NCI-H2196 (cell line): ENCODE data around the gene NIP7.
"Not testable (repeated sequence)": the region's sequence is repeated elsewhere in the genome, so short reads cannot be mapped to it uniquely, and the experiment has no call there.

Experiments used
- DNase-seq: peaks from one replicate; lab custom pipeline; 2025; ENCODE audit not compliant: unreplicated experiment; lab: John Stamatoyannopoulos, UW

NIP7 gene

DNA sequence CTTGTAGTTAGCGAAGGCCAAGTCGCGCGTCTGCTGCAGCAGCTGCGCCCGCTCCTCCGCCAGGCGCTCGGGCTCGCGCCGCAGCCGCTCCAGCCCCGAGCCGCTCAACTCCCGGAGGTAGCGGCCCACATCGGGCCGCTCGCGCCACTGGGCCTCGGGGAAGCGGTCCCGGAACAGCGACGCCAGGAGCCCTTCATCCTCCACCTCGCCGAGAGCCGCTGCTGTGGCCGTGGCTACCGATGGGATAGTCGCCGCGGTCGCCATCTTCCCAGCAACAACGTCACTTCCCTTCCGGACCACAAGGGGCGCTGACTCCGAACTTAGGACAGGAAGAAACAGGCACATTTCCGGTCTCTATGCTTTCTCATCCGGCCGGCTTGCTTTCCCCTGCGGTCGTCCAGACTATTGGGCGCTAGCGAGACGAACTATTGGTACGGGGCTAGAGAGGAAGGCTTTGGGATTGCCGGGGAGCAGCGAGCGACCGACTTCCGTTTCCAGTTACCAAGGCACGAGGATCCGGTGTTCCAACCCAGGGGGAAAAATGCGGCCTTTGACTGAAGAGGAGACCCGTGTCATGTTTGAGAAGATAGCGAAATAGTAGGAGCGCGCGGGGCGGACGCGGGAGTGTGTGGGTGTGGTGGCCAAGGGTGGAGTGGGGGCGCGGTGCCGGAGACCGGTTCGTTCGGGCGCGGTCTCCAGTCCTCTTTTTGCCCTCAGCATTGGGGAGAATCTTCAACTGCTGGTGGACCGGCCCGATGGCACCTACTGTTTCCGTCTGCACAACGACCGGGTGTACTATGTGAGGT is at the start of gene NIP7, which contains the start of gene COG8:
TSS of gene NIP7 (plus strand) at position 484 of the 806 bp plus-strand sequence. CDS start at position 542, 58 bp downstream.
TSS of gene COG8 (minus strand) at position 276 of the 806 bp plus-strand sequence. CDS start at position 264, 12 bp downstream.
- peak; percentile 88 for DNase-seq

DNA sequence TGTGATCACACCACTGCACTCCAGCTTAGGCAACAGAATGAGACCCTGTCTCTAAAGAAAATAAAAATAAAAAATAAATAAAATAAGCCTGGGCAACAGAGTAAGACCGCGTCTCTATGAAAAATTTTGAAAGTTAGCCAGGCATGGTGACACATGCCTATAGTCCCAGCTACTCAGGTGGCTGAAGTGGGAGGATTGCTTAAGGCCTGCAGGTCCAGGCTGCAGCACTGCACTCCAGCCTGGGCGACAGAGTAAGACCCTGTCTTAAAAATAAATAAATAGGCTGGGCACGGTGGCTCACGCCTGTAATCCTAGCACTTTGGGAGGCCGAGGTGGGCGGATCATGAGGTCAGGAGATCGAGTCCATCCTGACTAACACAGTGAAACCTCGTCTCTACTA is 47.9 kb upstream of the NIP7 start:
- not testable (repeated sequence) for DNase-seq

DNA sequence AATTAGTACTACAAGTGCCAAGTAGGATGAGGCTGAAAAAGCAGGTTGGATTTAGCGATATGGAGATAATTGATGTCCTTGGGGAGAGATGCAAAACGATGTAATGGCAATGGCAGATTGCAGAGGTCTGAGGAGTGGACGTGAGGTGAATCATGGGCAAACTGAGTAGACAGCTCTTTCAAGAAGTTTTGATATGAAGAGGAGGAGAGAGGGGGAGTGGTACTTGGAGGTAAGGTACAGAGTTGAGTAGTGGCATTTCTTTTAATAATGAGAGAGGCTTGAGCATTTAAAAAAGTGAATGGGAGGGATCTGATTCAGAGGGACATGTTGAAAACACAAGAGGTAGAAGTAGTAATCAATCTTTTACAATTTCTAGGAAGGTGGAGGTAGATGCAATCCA is 46.2 kb upstream of the NIP7 start:
- DNase-seq: no peak

DNA sequence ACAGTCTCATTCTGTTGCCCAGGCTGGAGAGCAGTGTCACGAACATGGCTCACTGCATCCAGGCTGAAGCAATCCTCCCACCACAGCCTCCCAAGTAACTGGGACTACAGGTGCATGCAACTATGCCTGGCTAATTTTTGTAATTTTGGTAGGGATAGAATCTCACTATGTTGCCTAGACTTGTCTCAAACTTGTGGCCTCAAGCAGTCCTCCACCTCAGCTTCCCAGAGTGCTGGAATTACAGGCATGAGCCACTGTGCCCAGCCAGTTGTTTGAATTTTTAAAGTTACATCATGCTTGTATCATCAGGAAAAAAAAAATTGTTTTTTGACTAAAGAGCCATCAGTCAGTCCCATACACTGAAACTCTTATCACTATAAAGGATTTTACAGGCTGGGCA is 45.5 kb upstream of the NIP7 start:
- no peak for DNase-seq

DNA sequence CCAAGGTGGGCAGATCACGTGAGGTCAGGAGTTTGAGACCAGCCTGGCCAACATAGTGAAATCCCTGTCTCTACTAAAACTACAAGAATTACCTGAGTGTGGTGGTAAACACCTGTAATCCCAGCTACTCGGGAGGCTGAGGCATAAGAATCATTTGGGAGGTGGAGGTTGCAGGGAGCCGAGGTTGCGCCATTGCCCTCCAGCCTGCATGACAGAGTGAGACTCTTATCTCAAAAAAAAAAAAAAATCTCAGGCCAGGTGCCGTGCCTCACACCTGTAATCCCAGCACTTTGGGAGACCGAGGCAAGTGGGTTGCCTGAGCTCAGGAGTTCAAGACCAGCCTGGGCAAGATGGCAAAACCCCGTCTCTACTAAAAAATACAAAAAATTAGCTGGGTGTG is 42.8 kb upstream of the NIP7 start:
- DNase-seq: not testable (repeated sequence)

DNA sequence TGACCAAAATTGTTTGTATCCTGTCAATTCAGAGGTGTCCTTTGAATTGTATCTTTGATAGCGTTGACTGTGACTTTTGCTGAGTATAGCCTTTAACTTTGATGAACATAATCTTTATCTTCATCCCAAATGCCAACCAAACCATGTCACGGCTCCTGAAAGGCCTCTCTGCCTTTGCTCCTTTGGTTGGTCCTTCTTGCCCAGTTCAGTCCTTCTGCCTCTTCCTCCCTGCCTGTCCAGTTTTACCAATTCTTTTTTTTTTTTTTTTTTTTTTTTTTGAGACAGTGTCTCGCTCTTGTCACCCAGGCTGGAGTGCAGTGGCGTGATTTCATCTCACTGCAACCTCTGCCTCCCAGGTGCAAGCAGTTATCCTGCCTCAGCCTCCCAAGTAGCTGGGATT is 41.3 kb upstream of the NIP7 start:
- no peak for DNase-seq

DNA sequence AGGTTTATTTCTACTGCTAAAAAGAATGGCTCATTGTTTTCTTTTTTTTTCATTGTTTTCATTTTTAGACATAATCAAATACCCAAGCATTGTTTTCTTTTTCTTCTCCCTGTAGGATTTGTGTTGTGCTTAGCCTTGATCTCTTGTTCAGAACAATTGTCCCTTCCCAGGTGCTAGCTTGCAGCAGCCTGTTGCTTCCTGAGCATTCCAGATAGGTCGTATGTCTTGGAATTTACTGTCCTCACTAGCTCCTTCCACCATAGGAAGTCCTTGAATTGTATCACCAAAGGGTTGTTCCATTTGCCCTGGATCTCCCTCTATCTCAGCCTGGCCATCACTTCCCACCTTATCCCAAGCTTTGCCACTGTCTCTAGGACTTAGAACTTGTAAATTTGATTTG is 38.4 kb upstream of the NIP7 start:
- DNase-seq: no peak

DNA sequence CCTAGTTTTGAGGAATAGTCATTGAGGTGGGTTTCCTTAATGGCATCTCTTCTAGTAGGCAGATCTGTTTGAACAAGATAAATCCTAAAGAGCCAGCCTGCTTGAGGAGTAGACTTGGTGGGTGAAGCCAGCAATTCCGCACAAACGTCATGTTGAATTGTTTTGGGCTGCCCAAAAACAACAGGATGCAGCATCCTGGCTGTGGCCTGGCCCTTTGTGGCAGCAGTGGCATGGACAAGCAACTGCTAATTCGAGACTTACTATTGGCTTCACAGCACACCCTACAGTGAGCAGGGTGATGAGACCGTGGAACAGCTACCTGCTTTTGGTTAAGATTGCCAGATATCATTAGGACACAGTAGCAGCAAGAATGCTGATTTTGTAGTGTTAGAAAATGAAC is 37.7 kb upstream of the NIP7 start:
- no peak for DNase-seq

DNA sequence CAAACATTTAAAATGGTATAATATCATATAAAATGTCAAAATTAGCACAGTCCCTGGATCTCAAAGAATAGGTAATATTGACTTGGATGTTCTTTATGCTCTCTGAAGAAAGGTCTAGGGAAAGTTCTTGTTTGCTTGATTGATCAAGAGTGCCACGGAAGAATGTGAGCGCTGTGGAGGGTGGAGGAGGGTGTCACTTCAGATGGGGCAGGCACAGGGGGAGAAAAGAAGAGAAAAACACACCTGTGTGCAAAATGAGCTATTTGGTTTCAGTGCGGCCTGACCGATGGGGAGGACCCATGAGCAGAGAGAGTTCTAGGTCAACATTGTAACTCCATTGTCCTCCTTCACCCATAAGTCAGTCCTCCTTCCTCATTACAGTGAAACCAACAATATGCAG is 37.3 kb upstream of the NIP7 start:
- DNase-seq: no peak

DNA sequence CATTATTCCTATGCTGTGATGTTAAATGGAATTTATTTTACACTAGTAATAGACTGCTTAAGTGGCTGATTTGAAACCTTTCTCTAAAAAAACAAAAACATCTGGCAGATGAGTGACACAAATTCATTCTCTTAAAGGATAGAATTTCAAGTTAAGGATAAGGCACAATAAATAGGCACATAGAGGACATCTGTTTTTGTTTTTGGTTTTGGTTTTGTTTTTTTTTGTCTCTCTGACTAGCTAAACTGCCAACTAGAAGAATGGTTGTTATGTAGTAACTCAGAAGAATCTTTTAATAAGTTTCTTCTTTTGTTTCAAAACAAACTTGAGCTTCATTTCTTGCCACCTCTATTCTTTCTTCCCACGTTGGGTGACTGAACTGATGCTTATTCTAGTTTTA is 33.5 kb upstream of the NIP7 start:
- DNase-seq: no peak

DNA sequence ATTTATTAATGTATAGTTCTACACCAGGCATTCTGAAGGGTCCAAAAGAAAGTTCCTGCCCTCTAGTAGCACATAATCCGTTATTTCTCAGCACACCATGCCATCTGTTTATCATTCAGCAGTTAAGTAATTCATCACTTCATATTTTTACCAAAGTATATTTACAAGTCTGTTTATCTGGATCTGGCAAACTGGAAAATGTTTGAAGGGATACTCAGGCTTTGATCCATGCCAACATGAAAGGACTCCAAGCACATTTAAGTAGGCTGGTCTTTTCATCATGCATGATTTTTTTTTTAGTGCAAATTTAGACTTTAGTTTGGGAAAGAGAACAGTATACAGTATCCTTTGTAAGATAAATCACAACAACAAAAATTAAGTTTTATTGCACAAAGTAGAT is 32.5 kb upstream of the NIP7 start:
- DNase-seq: no peak

DNA sequence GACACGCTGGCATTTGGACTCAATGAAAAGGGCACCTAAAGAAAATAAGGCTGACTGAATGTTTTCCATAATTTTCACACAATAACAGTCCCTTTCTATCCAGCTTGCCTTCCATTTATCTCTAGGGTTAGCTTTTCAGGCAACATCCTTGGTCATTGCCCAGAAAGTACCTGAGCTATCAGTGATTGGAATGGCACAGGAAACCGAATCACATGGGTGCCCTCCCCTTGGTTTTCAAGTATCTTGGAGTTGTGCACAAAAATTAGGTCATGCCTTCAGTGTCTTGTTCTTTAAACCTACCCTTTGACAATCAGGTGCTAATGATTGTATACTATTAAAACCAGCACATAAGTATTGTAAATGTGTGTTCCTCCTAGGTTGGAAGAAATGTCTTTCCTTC is 31.7 kb upstream of the NIP7 start:
- no peak for DNase-seq

DNA sequence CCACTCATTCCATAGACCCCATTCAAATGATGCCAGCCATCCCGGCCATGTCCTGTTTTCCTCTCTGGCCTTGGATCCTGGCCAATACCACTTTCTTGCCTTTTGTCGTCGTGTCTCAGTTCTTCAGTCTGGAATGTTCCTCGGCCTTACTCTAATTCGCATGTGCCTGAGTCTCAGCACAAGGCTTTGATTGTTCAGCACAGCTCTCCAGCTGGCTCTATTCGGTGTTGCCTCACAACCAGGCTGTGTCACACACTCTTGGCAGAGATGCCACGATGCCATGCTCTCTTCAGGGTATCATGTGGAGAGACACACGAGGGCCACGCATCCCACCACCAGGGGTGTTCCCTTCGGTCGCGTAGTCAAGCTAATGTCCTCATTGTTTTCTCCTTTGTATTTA is 30.3 kb upstream of the NIP7 start:
- no peak for DNase-seq

DNA sequence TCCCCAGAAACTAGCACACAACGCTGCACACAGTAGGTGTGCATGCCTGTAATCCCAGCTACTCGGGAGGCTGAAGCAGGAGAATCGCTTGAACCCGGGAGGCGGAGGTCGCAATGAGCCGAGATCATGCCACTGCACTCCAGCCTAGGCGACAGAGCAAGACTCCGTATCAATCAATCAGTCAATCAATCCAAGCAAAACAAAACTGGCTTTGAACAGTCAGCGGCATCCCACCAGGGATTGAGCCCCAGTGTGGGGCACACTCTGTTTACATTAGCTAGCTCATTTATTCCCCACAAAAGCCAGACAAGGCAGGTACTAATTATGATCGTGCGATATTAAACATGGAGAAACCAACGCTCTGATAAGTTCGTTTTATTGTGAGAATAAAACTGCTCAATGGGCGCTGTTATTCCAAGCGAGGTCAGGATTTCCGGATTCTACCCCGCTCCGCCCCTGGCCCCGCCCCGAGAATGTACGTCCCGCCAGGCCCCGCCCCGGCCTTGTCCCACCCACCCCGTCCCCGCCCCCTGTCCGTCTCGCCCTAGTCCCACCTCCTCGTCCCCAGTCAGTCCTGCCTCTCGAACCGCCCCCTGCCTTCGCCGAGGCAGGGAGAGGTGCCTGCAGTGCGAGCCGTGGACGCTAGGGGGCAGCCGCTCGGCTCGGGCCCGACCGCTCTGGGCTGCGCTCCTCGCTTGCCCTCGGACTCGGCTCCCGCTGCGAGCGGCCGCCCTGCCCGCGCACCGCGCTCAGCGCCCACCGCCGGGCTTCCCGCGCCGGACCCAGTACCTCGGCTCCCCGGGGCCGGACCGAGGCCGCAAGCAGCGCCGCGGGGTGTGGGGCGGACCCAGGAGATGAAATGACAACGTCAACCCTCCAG is 28.7 kb upstream of the NIP7 start, which contains the start of gene VPS4A:
TSS of gene VPS4A (plus strand) at position 698 of the 880 bp plus-strand sequence. CDS start at position 860, 162 bp downstream.
- peak; percentile 86 for DNase-seq

DNA sequence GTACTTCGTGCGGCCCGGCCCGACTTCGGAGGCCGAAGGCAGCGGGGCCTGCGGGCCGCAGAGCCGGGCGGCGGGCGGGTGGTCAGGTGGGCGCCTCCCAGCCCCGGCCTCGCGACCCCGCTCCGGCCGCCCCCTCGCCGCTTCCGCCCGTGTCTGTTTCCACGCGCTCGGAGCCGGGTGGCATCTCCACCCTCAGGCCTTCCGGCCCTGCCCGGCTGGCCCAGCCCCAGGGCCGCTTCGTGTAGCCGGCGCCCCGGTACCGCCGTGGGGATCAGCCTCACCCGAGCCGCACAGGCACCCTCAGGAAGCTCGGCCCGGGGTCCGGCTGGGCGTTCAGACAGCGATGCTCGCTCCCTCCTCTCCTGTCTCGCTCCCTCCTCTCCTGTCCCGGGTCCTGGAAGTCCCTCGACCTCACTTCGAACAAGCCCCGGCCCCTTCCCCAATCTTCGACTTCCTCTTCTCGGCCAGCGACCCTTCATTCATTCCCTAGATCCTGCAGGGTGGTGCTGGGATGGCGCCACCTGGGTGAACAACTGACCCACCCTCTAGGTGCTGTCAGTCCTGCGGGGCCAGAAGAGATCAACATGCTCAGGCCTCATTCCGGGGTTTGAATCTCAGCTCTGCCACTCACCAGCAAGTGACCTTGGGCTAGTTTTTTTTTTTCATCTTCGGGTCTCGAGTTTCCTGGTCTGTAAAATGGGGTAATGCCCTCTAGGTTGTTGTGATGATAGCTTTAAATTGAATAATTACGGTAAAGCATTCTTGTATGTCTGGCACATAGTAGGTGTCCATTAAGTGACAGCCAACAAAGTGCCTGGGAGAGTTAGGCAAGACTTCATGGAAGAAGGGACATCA is 27.8 kb upstream of the NIP7 start:
- DNase-seq: no peak

DNA sequence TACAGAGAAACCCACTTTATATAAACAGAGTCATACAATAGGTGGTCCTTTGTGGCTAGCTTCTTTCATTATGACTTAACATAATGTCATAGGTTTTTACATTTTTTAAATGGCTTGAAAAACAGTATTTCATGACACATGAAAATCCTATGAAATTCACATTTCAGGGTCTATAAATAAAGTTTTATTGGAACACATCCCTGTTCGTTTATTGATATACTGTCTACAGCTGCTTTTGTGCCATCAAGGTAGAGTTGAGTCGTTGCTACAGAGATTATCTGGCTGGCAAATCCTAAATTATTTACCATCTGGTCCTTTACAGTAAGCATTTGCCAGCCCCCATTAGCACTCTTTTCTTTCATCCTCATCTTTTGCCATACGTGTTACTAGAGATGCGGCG is 26.1 kb upstream of the NIP7 start:
- DNase-seq: no peak

DNA sequence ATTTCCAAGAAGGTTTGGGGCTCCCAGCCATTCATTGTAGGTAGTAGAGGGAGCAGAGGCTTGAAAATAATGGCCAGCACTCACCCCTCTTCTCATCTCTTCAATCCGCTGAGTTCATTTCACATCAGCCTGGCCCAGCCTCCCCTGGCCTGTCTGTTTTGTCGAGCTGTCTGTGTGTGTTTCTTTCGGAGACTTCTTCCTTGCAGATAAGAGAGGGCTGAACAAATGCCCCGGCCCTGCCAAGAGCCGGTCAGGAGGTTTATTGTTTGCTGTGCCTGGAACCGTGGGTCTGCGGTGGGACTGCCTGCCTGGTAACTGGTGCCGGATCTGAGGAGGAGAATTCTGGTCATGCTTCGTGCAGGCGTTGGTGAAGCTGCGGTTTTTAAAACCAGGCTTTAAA is 25.0 kb upstream of the NIP7 start:
- no peak for DNase-seq

DNA sequence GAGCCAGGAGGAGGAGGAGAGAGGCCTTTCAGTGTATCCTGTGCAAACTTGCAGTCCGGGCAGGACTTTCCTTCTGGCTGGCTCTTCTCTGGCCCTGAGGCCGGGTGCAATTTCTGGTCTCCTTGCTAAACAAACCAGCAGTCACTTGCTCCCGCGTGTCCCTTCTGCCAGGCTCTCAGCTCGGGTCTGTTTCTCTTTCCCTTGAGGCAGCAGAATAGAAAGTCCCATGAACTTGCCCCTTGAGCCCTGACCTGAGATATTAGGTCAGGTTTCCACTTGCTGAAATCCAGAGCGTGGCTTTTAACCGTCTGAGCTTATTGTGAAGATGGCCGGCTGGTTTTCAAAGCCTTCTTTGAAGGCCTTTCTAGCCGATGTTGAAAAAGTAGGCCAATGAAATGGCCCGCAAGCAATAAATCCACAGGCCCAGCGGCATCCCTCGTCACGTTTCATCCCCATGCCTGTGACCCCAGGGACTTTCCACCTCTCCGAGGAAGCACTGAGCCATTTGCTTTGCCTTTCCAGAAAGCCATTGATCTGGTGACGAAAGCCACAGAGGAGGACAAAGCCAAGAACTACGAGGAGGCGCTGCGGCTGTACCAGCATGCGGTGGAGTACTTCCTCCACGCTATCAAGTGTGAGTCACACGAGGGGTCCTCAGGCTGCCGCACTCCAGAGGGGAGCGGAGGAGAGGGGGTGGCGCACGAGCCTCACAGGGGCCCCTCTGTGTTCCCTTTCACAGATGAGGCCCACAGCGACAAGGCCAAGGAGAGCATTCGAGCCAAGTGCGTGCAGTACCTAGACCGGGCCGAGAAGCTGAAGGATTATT is 23.9 kb upstream of the NIP7 start:
- DNase-seq: no peak

DNA sequence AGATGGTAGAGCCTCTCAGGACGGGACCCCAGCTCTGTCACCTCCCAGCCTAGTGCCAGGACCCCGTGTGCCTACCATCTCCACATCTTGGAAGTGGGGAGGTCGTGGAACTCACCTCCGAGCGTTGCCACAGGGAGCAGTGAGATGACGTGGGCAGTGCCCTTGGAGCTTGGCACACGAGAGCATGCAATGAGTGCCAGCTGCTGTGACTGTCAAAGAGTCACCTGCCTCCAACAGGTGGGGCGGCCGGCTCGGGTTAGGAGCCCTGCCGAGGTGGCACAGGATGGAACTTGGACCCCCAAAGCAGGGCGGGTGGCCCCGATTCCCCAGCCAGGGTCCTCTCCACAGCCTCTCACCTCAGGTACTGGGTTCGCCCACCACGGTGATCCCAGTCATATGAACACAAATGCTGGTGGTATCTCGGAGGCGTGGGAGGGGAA is 23.0 kb upstream of the NIP7 start:
- no peak for DNase-seq
